Measurements from ENCODE around the gene CLCF1.

GRCh38 chr11:67417425-67417824 is 44.0 kb upstream of the CLCF1 start:
- TF ChIP-seq CTCF (conservative IDR thresholded peaks at IDR 0.05; ENCODE audit: low read length) (no peak), EZH2phosphoT487 (IDR thresholded peaks at IDR 0.05; ENCODE audit: borderline replicate concordance) (no peak)
